IPS-15b (cell line): ENCODE measurements around the gene MTHFD1.

ENCODE experiments used
- H3K27me3 ChIP-seq: one replicate; pipeline ENCODE4 v1.6.1; 2013; ENCODE audit warnings: low read length; ENCODE audit not compliant: control insufficient read depth, insufficient read depth
- H3K36me3 ChIP-seq: one replicate; pipeline ENCODE4 v1.6.1; 2013; ENCODE audit warnings: low read length; ENCODE audit not compliant: control insufficient read depth, insufficient read depth
- H3K4me1 ChIP-seq: one replicate; pipeline ENCODE4 v1.6.1; 2013; ENCODE audit warnings: mild to moderate bottlenecking, low read length; ENCODE audit not compliant: control insufficient read depth, insufficient read depth
- H3K4me3 ChIP-seq: one replicate; pipeline ENCODE4 v1.5.1; 2013; ENCODE audit warnings: low read depth, low read length
- H3K9ac ChIP-seq: one replicate; pipeline ENCODE4 v1.6.1; 2013; ENCODE audit warnings: low read depth, mild to moderate bottlenecking, low read length
- H3K9me3 ChIP-seq: one replicate; pipeline ENCODE4 v1.6.1; 2013; ENCODE audit warnings: mild to moderate bottlenecking, low read length; ENCODE audit not compliant: control insufficient read depth, insufficient read depth

MTHFD1 gene

GRCh38 chr14:64410084-64410774 is 22.1 kb downstream of the MTHFD1 start:
- H3K36me3 ChIP-seq = peaks cover 29% of the 10 kb centered on the region

GRCh38 chr14:64411001-64411400 is 22.8 kb downstream of the MTHFD1 start:
- Histone ChIP-seq H3K4me1 (no peaks in the 10 kb centered on the region), H3K36me3 (peaks cover 36% of the 10 kb centered on the region), H3K27me3 (no peaks in the 10 kb centered on the region)

More at GRCh38 chr14:64410084-64410774, 22.1 kb downstream of the MTHFD1 start:
- H3K27me3 ChIP-seq = no peaks in the 10 kb centered on the region
- H3K4me1 ChIP-seq = no peaks in the 10 kb centered on the region
- H3K9me3 ChIP-seq = no peaks in the 10 kb centered on the region
- H3K9ac ChIP-seq = no peak overlapping the region
- no peak overlapping the region for H3K4me3 ChIP-seq

GRCh38 chr14:64412237-64412636 is 24.1 kb downstream of the MTHFD1 start:
- Histone ChIP-seq H3K9me3 (no peaks in the 10 kb centered on the region), H3K27me3 (no peaks in the 10 kb centered on the region), H3K4me1 (no peaks in the 10 kb centered on the region), H3K36me3 (peaks cover 42% of the 10 kb centered on the region), H3K9ac (no peak overlapping the region), H3K4me3 (no peak overlapping the region)

More at GRCh38 chr14:64411001-64411400, 22.8 kb downstream of the MTHFD1 start:
- no peak overlapping the region for H3K4me3 ChIP-seq
- no peak overlapping the region for H3K9ac ChIP-seq
- H3K9me3 ChIP-seq = no peaks in the 10 kb centered on the region

- Histone ChIP-seq H3K9me3 (no peaks in the 10 kb centered on the region), H3K36me3 (peaks cover 52% of the 10 kb centered on the region), H3K4me3 (no peak overlapping the region), H3K4me1 (no peaks in the 10 kb centered on the region), H3K9ac (no peak overlapping the region), H3K27me3 (no peaks in the 10 kb centered on the region)
These were observed 28.3 kb downstream of the MTHFD1 start for GRCh38 chr14:64416348-64416932.

GRCh38 chr14:64417055-64417770 is 29.1 kb downstream of the MTHFD1 start:
- peaks cover 54% of the 10 kb centered on the region for H3K36me3 ChIP-seq

GRCh38 chr14:64417771-64418125 is 29.6 kb downstream of the MTHFD1 start:
- H3K4me1 ChIP-seq = no peaks in the 10 kb centered on the region
- H3K36me3 ChIP-seq = peaks cover 56% of the 10 kb centered on the region
- H3K9me3 ChIP-seq = no peaks in the 10 kb centered on the region

More at GRCh38 chr14:64417055-64417770, 29.1 kb downstream of the MTHFD1 start:
- Histone ChIP-seq H3K4me3 (no peak overlapping the region), H3K9me3 (no peaks in the 10 kb centered on the region), H3K4me1 (no peaks in the 10 kb centered on the region), H3K27me3 (no peaks in the 10 kb centered on the region), H3K9ac (no peak overlapping the region)

GRCh38 chr14:64419003-64419402 is 30.9 kb downstream of the MTHFD1 start:
- no peaks in the 10 kb centered on the region for H3K4me1 ChIP-seq
- no peaks in the 10 kb centered on the region for H3K27me3 ChIP-seq
- H3K4me3 ChIP-seq = no peak overlapping the region
- H3K9me3 ChIP-seq = no peaks in the 10 kb centered on the region
- peaks cover 55% of the 10 kb centered on the region for H3K36me3 ChIP-seq
- no peak overlapping the region for H3K9ac ChIP-seq

More at GRCh38 chr14:64417771-64418125, 29.6 kb downstream of the MTHFD1 start:
- H3K4me3 ChIP-seq = no peak overlapping the region
- H3K9ac ChIP-seq = no peak overlapping the region
- H3K27me3 ChIP-seq = no peaks in the 10 kb centered on the region

GRCh38 chr14:64421166-64421565 is 33.0 kb downstream of the MTHFD1 start:
- H3K27me3 ChIP-seq = no peaks in the 10 kb centered on the region
- no peak overlapping the region for H3K9ac ChIP-seq
- no peak overlapping the region for H3K4me3 ChIP-seq
- no peaks in the 10 kb centered on the region for H3K9me3 ChIP-seq
- no peaks in the 10 kb centered on the region for H3K4me1 ChIP-seq
- peaks cover 41% of the 10 kb centered on the region for H3K36me3 ChIP-seq

- peaks cover 37% of the 10 kb centered on the region for H3K36me3 ChIP-seq
These were observed 33.9 kb downstream of the MTHFD1 start for GRCh38 chr14:64422005-64422404.

GRCh38 chr14:64422756-64423155 is 34.6 kb downstream of the MTHFD1 start:
- no peaks in the 10 kb centered on the region for H3K27me3 ChIP-seq
- H3K9ac ChIP-seq = no peak overlapping the region
- H3K9me3 ChIP-seq = no peaks in the 10 kb centered on the region
- H3K4me1 ChIP-seq = no peaks in the 10 kb centered on the region
- H3K4me3 ChIP-seq = no peak overlapping the region
- H3K36me3 ChIP-seq = peaks cover 43% of the 10 kb centered on the region

More at GRCh38 chr14:64422005-64422404, 33.9 kb downstream of the MTHFD1 start:
- H3K4me1 ChIP-seq = no peaks in the 10 kb centered on the region
- H3K4me3 ChIP-seq = no peak overlapping the region
- H3K27me3 ChIP-seq = no peaks in the 10 kb centered on the region
- H3K9me3 ChIP-seq = no peaks in the 10 kb centered on the region
- no peak overlapping the region for H3K9ac ChIP-seq

- H3K36me3 ChIP-seq = peaks cover 44% of the 10 kb centered on the region
- no peaks in the 10 kb centered on the region for H3K9me3 ChIP-seq
- H3K9ac ChIP-seq = no peak overlapping the region
- H3K27me3 ChIP-seq = no peaks in the 10 kb centered on the region
- H3K4me3 ChIP-seq = no peak overlapping the region
- H3K4me1 ChIP-seq = no peaks in the 10 kb centered on the region
These were observed 35.8 kb downstream of the MTHFD1 start for GRCh38 chr14:64423987-64424386.

- no peaks in the 10 kb centered on the region for H3K4me1 ChIP-seq
- no peak overlapping the region for H3K4me3 ChIP-seq
- H3K9ac ChIP-seq = no peak overlapping the region
- no peaks in the 10 kb centered on the region for H3K9me3 ChIP-seq
- H3K27me3 ChIP-seq = no peaks in the 10 kb centered on the region
- H3K36me3 ChIP-seq = peaks cover 52% of the 10 kb centered on the region
These were observed 46.4 kb downstream of the MTHFD1 start for GRCh38 chr14:64434528-64434927.
